ENCODE measurements around the gene TUBGCP4.

The TUBGCP4 gene

GRCh38 chr15:43436395-43436794, 65.5 kb downstream of the TUBGCP4 start:
- no peak for DNase-seq (ENCODE audit: low read depth in 1 of 2, low spot score in 1 of 2)
- TF ChIP-seq, protein P1, sequence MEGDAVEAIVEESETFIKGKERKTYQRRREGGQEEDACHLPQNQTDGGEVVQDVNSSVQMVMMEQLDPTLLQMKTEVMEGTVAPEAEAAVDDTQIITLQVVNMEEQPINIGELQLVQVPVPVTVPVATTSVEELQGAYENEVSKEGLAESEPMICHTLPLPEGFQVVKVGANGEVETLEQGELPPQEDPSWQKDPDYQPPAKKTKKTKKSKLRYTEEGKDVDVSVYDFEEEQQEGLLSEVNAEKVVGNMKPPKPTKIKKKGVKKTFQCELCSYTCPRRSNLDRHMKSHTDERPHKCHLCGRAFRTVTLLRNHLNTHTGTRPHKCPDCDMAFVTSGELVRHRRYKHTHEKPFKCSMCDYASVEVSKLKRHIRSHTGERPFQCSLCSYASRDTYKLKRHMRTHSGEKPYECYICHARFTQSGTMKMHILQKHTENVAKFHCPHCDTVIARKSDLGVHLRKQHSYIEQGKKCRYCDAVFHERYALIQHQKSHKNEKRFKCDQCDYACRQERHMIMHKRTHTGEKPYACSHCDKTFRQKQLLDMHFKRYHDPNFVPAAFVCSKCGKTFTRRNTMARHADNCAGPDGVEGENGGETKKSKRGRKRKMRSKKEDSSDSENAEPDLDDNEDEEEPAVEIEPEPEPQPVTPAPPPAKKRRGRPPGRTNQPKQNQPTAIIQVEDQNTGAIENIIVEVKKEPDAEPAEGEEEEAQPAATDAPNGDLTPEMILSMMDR (IDR thresholded peaks at IDR 0.05; ENCODE audit: insufficient read depth, low read length) = no peak
- TF ChIP-seq GABPA (IDR thresholded peaks at IDR 0.05; ENCODE audit: low read depth) (no peak), SPI1 (IDR thresholded peaks at IDR 0.05; ENCODE audit: borderline replicate concordance, low read depth) (no peak)
- Histone ChIP-seq H3K27ac (replicated peaks) (no peak overlapping the region), H3K4me3 (replicated peaks; ENCODE audit: insufficient read depth, low read length) (no peak overlapping the region), H3K27me3 (ENCODE audit: insufficient read depth, poor library complexity, severe bottlenecking) (no peaks in the 10 kb centered on the region)

- TF ChIP-seq SPI1 (IDR thresholded peaks at IDR 0.05; ENCODE audit: borderline replicate concordance, low read depth) (no peak), POLR2AphosphoS5 (IDR thresholded peaks at IDR 0.05; ENCODE audit: low read depth) (no peak)
- Histone ChIP-seq H3K27ac (replicated peaks) (no peak overlapping the region), H3K27me3 (ENCODE audit: insufficient read depth, poor library complexity, severe bottlenecking) (no peaks in the 10 kb centered on the region), H3K4me3 (replicated peaks; ENCODE audit: insufficient read depth, low read length) (no peak overlapping the region)
- no peak for DNase-seq (ENCODE audit: low read depth in 1 of 2, low spot score in 1 of 2)
These were observed 68.4 kb downstream of the TUBGCP4 start for GRCh38 chr15:43439268-43439667.

DNA sequence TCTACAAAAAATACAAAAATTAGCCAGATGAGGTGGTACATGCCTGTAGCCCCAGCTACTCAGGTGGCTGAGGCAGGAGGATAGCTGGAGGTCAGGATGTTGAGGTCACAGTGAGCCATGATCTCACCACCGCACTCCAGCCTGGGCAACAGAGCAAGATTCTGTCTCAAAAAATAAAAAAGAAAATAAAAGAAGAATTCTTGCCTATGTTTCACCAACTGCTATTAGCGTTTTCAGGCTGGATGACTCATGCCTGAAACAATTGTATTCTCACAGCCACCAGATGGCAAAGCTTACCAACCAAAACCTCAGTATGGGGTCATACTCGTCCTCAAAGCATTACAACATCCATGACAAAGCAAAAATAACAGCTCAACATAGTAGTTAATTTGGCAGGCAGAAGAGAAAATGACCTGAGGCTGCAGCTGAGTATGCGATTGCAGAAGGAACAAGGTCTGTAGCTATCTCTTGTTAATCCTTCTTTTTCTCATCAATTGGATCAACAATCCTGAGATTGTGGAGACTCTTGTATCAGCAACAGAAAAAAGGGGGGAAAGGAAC, 69.9 kb downstream of the TUBGCP4 start:
- H3K27ac ChIP-seq (replicated peaks) = peak overlapping the region; percentile 46
- peak; percentile 79 to 88 for DNase-seq (ENCODE audit: low read depth in 1 of 2, low spot score in 1 of 2)
- H3K4me3 ChIP-seq (replicated peaks; ENCODE audit: insufficient read depth, low read length) = no peak overlapping the region
- TF ChIP-seq POLR2AphosphoS5 (IDR thresholded peaks at IDR 0.05; ENCODE audit: low read depth) = peak; percentile 47; the same call in 1 of the 2 replicates
- TF ChIP-seq, protein P1 (IDR thresholded peaks at IDR 0.05; ENCODE audit: insufficient read depth, low read length) = peak; percentile 35
- TF ChIP-seq REST (IDR thresholded peaks at IDR 0.05; ENCODE audit: insufficient replicate concordance, low read depth) = no peak
- no peak for TF ChIP-seq SPI1 (IDR thresholded peaks at IDR 0.05; ENCODE audit: borderline replicate concordance, low read depth)
- TF ChIP-seq GABPA (IDR thresholded peaks at IDR 0.05; ENCODE audit: low read depth) = no peak
- no peaks in the 10 kb centered on the region for H3K27me3 ChIP-seq (ENCODE audit: insufficient read depth, poor library complexity, severe bottlenecking)

DNA sequence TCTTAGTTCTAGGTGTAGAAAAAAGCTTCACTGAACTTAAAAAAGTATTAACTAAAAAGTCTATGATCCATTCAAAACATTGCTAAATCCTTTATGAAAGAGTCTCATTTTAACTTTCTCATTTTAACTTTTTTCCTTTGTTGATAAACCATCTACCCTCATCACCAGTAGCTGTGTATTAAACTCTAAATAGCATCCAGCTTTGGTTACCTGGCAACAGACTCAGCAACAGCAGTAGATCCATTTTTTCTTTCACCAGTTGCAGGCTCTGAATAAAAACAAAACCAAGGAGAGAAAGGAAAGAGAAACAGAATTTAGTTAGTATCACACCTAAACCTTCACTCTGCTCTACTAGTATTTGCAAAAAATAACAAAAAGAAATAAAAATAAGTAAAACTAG, 70.4 kb downstream of the TUBGCP4 start:
- Histone ChIP-seq H3K27ac (replicated peaks) (peak overlapping the region; percentile 46), H3K4me3 (replicated peaks; ENCODE audit: insufficient read depth, low read length) (no peak overlapping the region), H3K27me3 (ENCODE audit: insufficient read depth, poor library complexity, severe bottlenecking) (no peaks in the 10 kb centered on the region)
- TF ChIP-seq GABPA (IDR thresholded peaks at IDR 0.05; ENCODE audit: low read depth) = no peak
- TF ChIP-seq, protein P1 (IDR thresholded peaks at IDR 0.05; ENCODE audit: insufficient read depth, low read length) = no peak
- no peak for TF ChIP-seq SPI1 (IDR thresholded peaks at IDR 0.05; ENCODE audit: borderline replicate concordance, low read depth)
- TF ChIP-seq REST (IDR thresholded peaks at IDR 0.05; ENCODE audit: insufficient replicate concordance, low read depth) = no peak
- TF ChIP-seq POLR2AphosphoS5 (IDR thresholded peaks at IDR 0.05; ENCODE audit: low read depth) = no peak
- no peak for DNase-seq (ENCODE audit: low read depth in 1 of 2, low spot score in 1 of 2)

Measured in HL-60 (cell line).